IPS-NIHi11 (cell line): ENCODE measurements around the gene PPARG.
"Not testable (repeated sequence)": the region's sequence is repeated elsewhere in the genome, so short reads cannot be mapped to it uniquely, and the experiment has no call there.

ENCODE experiments used
- DNase-seq: peaks from one replicate; pipeline ENCODE4 v3.0.0; 2012; ENCODE audit warnings: mixed read lengths, low spot score

PPARG gene

DNA sequence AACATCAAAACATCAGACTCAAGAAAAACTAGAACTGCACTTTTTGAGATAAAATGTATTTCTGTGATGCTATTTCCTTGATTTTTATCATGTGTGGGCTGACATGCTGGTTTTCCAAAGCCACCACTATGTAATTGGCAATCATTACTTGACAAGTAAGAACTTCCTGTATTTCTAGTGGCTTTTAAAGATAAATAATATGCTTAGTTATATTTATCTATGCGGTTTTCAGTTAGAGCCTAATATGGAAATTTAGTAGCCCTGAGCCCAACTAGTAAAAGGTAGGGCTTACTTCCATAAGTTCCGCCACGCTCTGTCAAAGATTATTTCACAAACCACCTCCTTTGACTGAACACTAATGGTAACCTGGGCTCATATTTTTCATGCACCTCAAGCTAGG is 91.6 kb downstream of the PPARG start:
- no peak for DNase-seq

DNA sequence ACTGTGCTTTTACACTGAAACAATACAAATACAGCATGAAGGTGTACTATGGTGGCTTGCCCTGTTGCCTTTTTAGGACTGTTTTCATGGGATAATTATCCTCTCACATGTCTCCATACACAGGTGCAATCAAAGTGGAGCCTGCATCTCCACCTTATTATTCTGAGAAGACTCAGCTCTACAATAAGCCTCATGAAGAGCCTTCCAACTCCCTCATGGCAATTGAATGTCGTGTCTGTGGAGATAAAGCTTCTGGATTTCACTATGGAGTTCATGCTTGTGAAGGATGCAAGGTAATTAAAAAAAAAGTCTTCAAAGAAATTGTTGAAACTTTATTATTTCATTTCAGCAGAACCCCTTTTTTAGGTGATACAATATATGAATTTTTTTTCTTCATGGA is 92.3 kb downstream of the PPARG start:
- DNase-seq = no peak

DNA sequence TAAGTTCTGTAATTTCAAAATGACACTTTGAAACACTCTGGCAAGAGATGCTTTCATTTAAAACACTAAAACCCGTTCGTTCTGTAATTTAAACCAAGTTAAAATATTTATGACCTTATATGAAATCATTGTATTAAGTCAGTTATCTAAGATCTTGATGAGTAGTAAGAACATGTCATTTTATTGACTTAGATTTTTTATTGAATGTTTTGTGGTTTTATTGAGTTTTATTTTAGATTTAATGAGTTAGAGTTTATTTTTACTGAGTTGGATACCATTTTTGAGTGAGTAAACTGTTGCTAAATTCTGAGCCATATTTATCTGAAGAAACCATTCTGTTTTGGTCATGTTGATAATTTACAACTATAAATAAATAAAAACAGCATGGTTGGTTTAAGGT is 94.3 kb downstream of the PPARG start:
- DNase-seq = no peak

DNA sequence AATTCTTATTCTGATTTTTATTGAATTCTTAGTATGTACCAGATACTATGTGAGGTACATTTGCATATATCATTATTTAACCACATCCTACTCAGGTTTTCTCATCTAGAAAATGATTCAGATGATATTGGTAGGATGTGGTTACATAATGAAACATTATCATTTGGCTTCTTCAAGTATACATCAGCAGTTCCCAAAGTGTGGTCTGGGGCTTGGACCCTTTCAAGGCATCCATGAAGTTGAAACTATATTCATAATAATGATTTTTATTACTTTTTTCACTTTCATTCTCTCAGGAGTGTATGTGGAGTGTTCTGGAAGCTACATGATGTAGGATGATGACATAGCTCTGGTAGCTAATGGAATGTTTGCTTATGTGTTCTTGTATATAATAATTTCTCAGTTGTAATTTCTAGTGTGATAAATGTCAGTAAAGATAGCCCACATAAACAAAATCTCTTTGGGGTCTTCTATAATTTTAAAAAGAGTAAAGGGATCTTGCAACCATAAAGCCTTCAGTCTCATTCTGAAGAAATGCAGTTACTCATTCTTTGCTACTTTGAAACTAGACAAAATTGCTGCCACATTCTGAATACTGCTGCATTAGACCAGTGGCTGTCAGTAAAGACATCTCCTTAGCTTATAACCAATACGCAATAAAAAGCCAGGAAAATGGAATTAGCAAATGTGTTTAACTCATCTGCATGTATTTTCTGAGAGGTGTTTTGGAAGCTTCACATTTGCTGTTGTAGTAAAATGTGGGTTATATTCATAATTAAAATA is 95.8 kb downstream of the PPARG start:
- DNase-seq = no peak

DNA sequence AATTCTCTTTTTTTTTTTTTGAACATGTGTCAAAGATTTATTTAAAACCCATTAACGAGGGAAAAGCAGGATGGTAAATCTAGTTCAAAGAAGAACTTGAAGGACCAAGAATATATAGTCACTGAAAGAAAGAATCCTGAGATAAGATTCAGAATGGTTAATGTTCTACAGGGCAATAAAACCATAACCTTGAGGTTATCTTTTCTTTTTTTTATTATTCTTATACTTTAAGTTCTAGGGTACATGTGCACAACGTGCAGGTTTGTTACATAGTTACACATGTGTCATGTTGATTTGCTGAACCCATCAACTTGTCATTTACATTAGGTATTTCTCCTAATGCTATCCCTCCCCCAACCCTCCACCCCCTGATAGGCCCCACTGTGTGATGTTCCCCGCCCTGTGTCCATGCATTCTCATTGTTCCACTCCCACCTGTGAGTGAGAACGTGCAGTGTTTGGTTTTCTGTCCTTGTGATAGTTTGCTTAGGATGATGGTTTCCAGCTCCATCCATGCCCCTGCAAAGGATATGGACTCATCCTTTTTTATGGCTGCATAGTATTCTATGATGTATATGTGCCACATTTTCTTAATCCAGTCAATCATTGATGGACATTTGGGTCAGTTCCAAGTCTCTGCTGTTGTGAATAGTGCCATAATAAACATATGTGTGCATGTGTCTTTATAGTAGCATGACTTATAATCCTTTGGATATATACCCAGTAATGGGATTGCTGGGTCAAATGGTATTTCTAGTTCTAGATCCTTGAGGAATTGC is 97.8 kb downstream of the PPARG start:
- not testable (repeated sequence) for DNase-seq

DNA sequence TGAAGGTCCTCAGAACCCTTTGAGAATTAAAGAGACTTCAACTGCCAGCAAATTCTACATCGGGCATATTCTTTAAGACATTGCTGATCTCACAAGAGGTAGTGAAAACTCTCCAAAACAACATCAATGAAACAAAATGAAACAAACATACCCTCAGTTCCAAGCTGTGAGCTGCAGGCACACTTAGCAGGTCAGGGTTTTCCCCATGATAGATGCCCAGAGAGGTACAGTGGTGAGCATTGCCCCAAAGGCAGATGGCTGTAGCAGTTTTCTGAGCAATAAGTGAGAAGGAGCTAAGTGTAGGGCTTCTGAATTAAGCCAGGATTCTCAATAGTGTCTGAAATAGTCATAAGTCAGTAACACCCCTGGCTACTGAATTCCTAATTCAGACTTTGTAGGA is 99.3 kb downstream of the PPARG start:
- no peak for DNase-seq

DNA sequence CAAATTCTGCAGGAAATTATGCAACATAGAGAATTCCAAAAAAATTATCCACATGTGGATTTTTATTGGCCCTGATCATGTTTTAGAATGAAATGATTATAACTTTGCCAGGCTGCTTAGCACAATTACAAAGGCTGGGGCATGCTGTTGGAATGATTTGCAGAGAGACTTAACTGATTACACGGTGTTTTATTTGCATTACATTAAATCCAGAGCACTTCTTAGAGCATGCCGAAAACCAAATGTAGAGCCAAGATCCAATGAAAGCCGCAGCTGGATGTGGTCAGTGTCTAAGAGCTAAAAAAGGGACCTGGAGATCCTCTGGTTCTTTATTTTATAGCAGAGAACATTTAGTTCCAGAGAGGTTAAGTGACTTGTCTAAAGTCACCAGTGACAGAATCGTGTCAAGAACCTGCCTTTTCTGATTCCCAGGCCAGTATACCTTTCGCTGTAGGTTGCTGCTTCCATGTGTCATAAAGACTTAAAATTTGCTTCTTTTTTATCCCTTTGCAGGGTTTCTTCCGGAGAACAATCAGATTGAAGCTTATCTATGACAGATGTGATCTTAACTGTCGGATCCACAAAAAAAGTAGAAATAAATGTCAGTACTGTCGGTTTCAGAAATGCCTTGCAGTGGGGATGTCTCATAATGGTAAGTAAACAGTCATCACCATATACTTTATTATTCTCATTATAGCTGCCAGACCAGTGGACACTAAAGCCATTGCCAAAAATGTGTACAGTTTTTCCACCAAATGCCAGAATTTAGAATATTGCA is 103.4 kb downstream of the PPARG start:
- no peak for DNase-seq

DNA sequence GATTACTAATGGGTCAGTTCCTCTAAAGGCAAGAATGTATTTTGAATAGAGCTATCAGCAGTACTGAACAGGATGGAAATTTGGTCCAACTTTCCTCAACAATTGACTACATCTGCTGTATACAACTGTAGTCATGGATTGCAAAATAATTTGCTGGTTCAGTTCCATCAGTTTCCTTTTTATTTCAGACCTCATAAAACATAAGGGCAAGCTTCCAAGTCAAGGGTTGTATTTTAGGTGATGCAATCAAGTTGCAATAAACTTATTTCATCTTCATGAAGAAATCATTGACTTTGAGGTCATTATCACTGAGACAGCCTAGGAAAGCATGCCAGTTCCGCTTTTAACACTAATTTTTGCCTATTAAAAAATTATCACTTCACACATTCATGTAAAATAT is 105.0 kb downstream of the PPARG start:
- DNase-seq = no peak

DNA sequence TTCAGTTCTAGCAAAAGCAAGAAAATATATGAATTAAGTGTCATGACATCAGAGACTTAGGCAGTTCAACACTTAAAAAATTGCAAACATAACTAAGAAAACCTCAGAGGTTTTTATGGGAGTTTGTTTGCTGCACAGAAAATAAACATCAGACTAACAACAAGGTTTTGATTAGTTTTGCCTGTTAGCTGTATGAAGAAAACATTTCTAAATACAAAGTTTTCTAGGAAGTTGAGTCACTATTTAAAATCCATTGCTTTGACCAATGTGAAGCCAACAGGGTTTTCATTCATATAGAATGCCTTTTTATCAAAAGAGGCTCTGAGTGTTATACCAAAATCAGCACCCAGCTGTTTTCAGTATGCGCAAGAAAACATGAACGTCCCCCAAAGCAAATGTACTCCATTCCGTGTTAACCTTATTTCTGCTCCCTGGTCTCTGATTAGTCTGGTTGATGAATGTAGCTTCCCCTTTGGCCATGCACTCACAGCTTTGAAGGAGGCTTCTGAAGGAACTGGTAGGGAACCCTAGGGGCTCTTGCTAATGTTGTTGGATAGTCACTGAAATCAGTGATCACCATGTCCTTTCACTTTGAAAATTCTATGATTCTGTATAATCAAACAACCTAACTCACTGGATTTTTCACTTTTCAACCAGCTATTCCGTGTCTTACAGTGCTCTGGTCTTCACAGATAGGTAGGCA is 105.8 kb downstream of the PPARG start:
- DNase-seq = no peak

DNA sequence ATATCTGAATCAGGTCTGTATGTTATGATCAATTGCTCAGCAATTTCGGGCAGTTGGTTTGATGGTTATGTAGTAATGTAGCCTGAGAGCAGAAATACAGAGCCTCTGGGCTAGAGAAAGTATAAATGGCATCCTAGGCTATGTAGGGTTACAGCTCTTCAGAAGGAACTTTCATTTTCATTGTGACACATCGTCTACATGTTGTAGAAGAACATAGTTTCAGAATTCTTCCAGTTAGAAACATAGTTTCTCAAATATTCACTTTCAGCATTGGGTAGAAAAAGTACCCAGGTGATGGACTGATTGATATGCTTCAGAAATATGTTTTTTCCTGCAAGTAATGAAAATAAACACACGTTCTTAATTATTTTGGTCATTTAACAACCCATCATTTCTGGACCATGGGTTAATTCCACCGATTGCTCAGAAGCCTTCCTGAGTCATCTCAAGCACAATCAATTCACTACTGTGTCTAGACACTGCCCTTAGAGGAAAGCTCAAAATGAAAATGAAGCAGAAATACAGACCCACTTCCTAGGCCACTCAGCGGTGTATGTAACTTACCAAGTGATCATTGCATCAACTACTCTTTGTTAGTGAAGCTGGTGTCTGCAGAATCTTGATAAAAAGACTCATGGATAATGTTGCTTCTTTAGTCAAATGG is 106.6 kb downstream of the PPARG start:
- DNase-seq = no peak

DNA sequence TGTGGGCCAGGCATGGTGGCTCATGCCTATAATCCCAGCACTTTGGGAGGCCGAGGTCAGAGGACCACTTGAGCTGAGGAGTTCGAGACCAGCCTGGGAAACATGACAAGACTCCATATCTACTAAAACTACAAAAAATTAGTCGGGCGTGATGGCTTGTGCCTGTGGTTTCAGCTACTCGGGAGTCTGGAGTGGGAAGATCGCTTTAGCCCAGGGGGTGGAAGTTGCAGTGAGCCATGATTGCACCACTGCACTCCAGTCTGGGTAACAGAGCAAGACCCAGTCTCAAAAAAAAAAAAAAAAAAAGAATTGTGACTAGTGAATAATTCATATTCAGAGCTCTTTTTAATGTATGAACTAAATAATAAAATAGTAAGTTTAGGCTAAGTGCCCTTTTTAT is 107.6 kb downstream of the PPARG start:
- no peak for DNase-seq

DNA sequence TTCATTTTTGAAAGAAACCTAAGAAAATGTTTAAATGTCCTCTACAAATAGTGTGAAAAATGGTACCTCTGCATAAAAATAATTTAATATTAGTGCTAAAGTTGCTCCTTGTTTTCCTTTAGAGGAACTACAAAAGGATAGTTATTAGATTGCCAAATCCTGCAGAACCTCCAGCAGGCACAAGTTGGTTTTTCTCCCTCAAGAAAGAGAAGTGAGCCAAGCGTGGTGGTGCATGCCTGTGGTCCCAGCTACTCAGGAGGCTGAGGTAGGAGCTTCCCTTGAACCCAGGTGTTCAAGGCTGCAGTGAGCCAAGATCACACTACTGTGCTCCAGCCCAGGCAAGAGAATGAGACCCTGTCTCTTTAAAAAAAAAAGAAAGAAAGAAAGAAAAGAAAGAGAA is 110.4 kb downstream of the PPARG start:
- DNase-seq = no peak

DNA sequence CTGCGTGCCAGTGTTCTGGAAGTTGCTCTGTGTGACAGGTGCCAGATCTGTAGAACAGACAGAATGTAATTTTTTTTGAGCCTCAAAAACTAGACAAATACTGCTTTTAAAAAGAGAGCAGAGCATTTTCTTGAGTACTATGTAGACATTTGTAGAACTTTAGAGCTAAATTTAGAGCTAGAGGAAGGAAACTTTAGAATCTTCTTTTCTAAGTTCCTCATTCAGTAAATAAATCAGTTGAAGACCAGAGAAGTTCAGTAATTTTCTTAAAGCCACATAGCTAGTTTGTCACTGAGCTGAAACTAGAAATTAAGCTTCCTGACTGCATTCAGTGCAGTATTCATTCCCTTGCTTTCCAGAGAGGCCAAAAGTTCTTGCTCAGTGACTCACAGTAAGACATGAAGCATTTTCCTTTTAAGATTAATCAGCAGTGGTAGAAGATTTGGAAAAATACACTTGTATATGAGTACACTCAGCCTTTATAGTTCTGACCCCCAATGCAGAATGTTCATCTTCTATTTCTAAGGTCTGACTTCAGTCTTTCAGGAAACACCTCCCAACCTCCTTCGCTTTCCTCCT is 111.8 kb downstream of the PPARG start:
- no peak for DNase-seq

DNA sequence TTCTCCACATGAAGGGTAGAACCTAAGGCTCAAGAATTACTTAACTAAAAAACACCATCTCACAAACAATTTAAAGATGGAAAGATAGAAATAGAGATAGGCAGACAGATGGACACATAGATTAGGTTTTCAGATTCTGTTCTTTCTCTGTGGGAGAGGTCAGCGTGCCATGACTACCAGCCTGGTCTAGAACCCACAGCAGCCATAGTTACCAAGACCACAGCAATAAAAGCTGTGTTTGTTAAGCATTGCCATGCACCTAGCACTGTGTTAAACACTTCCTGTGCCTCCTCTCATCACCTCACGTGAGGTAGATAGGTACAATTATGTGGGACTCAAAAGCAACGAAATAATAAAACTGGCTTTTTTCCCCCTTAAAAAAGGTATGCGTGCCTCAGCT is 112.3 kb downstream of the PPARG start:
- no peak for DNase-seq

DNA sequence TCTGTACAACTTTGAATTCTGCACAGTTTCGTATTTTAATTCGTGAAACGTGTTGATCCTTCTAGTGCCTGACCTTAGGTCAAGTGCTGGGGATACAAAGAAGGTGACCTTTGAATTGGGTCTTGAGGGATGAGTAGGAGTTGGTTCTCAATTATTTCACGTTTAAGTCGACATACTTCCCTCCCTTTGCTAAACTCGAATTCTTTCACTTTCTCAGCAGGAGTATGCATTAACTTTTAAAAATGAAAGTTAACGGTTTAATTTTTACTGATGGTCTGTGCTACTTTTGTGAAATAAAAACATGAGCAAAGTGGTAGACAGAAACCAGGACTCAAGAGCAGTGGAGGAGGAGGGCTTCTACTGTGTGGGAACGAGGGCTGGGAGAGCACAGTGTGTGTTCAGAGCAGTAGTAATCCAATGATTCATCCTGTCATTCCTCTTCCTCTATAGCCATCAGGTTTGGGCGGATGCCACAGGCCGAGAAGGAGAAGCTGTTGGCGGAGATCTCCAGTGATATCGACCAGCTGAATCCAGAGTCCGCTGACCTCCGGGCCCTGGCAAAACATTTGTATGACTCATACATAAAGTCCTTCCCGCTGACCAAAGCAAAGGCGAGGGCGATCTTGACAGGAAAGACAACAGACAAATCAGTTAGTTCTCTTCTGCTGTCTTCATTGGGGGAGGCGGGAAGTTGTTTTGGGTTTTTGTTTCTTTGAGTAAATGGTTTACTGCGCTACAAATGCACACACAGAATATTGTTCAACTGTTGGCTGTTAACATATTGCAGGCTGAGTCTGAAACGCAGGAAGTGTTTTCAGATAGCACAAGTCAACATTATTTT is 116.8 kb downstream of the PPARG start:
- DNase-seq = no peak

DNA sequence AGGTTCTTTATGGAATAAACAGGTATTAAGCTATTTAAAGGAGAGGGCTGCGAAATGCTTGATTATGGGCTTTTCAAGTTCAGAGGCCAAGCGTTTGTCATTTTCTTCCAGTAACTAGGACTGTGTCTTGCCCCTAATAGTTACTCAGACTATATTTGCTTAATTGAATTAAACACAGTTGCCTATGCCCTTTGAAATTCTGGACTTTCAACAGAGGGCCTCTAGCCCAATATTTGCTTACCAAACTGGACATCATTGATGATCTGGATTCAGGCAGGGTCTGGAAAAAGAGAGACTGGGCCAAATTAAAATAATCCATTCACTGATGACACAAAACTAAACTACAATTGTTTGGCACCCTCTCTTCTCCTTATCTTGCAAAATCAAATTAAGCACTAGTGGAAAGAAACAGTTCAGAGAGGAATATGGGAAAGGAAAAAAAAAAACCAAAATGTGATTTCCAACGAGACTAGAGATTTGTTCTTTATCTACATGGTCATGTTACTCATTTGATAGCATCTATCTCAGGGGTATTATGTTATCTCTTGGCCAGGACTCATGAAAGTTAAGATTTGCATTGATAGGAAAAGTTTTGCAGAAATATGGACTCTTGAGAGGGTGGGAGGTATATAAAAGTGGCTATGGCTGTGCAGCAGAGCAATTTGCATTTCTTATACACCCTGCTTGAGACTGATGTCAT is 120.3 kb downstream of the PPARG start:
- no peak for DNase-seq

DNA sequence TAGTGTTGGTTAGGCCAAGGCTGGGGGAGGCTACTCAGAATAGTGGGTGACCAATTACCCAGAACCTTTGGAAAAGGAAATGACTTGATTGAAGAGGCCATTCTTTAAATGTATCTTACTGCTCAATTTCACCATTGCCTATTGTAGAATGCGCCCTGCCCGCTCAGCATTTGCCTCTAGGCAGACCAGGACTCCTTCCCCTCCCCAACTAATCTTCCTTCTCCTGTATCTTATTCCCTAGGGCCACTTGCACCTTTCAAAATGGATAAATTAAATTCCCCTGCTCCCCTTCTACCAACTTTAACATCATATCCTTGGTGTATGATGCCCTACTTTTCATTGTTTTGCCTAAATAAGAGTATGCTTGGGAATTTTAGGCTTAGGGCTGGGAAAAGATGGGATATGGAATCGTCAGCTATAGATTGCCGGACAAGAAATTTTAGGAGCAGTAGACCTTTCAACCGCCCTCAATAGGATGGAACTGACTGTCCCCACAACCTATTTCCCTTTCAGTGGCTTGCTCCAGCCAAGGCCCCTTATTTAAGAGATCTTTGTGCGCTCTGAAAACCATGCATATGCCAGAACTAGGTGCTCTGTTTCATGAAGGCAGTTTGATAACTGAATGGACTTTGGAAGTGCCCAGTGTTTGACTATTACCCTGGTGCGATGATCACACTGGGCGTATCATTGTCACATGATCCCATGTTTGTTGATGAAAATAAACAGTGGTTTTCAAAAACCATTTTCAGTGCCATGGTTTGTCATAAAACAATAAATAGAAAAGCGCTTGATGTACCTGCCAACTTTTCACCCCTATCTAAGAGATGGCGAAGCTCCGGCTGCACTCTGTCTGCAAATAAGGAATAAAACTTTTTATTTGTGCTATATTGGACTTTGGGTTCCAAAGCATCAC is 121.1 kb downstream of the PPARG start:
- no peak for DNase-seq

DNA sequence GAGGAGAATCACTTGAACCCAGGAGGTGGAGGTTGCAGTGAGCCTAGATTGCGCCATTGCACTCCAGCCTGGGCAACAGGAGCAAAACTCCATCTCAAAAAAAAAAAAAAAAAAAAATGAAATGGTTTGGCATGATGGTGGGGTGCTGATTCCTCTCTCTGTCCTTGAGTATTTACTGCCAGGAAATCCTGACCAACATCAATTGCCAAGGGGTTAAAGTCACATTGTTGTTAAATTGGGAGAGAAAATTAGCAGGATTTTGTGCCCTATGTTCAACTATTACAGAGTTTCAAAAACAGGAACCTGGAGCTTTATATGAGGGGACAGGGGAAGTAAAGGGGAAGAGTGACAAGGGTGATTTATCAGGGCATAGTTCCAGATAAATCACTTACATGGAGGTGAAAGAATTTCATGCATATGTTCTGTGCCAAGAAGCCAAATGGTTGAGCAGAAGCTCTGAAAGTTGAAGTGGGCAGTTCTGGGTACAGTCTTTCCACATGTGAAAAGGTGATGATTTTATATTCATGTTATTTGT is 124.9 kb downstream of the PPARG start:
- DNase-seq = no peak
